IMR-90 (cell line): ENCODE results near the gene TRMT6.

Source experiments
- BHLHE40 ChIP-seq: fragments of 150-350 bp; IDR thresholded peaks from 2 replicates; pipeline ENCODE4 v1.6.1; 2016; ENCODE audit warnings: mild to moderate bottlenecking, low read depth, low read length
- CEBPB ChIP-seq: IDR thresholded peaks from 2 replicates; pipeline ENCODE4 v1.6.1; 2012; ENCODE audit warnings: low read depth, low read length, improper control_type of control experiment
- CHD1 ChIP-seq: IDR thresholded peaks from 2 replicates; pipeline ENCODE4 v1.6.1; 2012; ENCODE audit warnings: low read depth, low read length, improper control_type of control experiment
- FOS ChIP-seq: fragments of 150-350 bp; IDR thresholded peaks from 2 replicates; pipeline ENCODE4 v1.6.1; 2016; ENCODE audit warnings: low read depth, low read length
- MAFK ChIP-seq: IDR thresholded peaks from 2 replicates; pipeline ENCODE4 v1.6.1; 2012; ENCODE audit warnings: low read depth, low read length, improper control_type of control experiment
- MXI1 ChIP-seq: IDR thresholded peaks from 2 replicates; pipeline ENCODE4 v1.6.1; 2012; ENCODE audit warnings: low read depth, mild to moderate bottlenecking, low read length, moderate library complexity, borderline replicate concordance
- NFE2L2 ChIP-seq: fragments of 150-350 bp; IDR thresholded peaks from 2 replicates; pipeline ENCODE4 v1.6.1; 2016; ENCODE audit warnings: low read depth, mild to moderate bottlenecking, low read length
- POLR2A ChIP-seq: IDR thresholded peaks from 2 replicates; pipeline ENCODE4 v1.6.1; 2012; ENCODE audit warnings: mild to moderate bottlenecking, low read depth, low read length
- RAD21 ChIP-seq: IDR thresholded peaks from 2 replicates; pipeline ENCODE4 v1.6.1; 2012; ENCODE audit warnings: low read length, improper control_type of control experiment
- RCOR1 ChIP-seq: IDR thresholded peaks from 2 replicates; pipeline ENCODE4 v1.6.1; 2012; ENCODE audit warnings: mild to moderate bottlenecking, low read length, improper control_type of control experiment; ENCODE audit not compliant: insufficient replicate concordance
- RFX5 ChIP-seq: IDR thresholded peaks from 2 replicates; pipeline ENCODE4 v1.8.0; 2012; ENCODE audit warnings: low read depth, mild to moderate bottlenecking, low read length, moderate library complexity
- SMC3 ChIP-seq: fragments of 150-350 bp; IDR thresholded peaks from 2 replicates; pipeline ENCODE4 v1.6.1; 2016; ENCODE audit warnings: low read depth, mild to moderate bottlenecking, antibody characterized with exemption, low read length, moderate library complexity
- TF ChIP-seq, protein P1 (sequence below): fragments of 150-350 bp; IDR thresholded peaks from 2 replicates; pipeline ENCODE4 v1.6.1; 2017; ENCODE audit warnings: mild to moderate bottlenecking, antibody characterized with exemption, low read length, low read depth
- TF ChIP-seq, protein P2 (sequence below): conservative IDR thresholded peaks from 2 replicates; pipeline ENCODE4 v1.5.1; 2012; ENCODE audit warnings: mild to moderate bottlenecking, low read depth, low read length, improper control_type of control experiment

DNA sequence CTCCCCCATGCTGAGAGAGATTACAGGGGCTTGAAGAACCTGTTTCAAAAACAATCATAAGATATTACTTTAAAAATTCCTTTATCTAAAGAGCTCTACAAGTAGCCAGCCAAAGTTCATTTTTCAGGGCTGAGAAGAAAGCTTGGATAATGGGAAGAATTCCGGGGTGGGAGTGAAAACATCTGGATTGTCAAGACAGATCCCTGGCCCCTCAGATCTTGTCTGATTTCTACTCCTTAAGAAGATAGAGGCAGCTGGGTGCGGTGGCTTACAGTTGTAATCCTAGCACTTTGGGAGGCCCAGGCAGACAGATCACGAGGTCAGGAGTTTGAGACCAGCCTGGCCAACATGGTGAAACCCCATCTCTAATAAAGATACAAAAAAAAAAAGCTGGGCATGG lies 24.8 kb downstream of the TRMT6 start:
- TF ChIP-seq, protein P1, sequence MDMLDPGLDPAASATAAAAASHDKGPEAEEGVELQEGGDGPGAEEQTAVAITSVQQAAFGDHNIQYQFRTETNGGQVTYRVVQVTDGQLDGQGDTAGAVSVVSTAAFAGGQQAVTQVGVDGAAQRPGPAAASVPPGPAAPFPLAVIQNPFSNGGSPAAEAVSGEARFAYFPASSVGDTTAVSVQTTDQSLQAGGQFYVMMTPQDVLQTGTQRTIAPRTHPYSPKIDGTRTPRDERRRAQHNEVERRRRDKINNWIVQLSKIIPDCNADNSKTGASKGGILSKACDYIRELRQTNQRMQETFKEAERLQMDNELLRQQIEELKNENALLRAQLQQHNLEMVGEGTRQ: no peak
- TF ChIP-seq, protein P2, sequence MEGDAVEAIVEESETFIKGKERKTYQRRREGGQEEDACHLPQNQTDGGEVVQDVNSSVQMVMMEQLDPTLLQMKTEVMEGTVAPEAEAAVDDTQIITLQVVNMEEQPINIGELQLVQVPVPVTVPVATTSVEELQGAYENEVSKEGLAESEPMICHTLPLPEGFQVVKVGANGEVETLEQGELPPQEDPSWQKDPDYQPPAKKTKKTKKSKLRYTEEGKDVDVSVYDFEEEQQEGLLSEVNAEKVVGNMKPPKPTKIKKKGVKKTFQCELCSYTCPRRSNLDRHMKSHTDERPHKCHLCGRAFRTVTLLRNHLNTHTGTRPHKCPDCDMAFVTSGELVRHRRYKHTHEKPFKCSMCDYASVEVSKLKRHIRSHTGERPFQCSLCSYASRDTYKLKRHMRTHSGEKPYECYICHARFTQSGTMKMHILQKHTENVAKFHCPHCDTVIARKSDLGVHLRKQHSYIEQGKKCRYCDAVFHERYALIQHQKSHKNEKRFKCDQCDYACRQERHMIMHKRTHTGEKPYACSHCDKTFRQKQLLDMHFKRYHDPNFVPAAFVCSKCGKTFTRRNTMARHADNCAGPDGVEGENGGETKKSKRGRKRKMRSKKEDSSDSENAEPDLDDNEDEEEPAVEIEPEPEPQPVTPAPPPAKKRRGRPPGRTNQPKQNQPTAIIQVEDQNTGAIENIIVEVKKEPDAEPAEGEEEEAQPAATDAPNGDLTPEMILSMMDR: no peak
- TF ChIP-seq RAD21: no peak
- no peak for TF ChIP-seq POLR2A
- TF ChIP-seq CEBPB: no peak
- TF ChIP-seq NFE2L2: no peak
- no peak for TF ChIP-seq CHD1
- TF ChIP-seq MAFK: no peak
- TF ChIP-seq MXI1: no peak
- no peak for TF ChIP-seq RFX5
- TF ChIP-seq FOS: no peak
- TF ChIP-seq RCOR1: no peak
- TF ChIP-seq SMC3: no peak
- TF ChIP-seq BHLHE40: no peak
